Measurements from ENCODE around the gene LRRC36.

LRRC36 gene

DNA sequence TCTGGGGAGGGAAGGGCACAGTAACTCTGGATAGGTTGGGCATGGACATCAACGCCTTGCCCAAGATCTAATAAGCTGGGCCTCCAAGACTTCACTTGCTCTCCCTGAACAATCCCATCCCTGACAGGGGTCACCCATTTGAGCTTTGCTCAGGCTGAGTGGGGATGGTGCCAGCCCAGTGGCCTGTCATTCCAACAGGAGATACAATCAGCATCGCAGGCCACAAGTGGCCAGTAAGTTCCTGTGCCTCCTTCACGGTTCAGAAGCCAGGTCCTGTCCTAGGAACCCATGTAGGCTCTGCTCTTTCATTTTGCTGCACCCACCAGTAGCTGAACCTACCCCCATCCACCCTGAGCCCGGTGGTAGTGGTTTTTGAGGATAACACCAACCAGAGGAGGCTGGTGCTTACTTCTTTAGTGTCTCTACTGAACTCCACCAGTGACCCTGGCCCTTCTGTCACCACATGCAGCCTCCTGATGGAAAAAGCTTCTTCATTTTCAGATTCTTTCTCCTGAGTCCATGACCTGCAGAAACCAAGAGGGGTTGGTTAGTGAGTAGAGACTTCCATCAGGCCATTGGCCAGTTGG is 32.4 kb upstream of the LRRC36 start:
- no peak for DNase-seq (ENCODE audit: low spot score)

DNA sequence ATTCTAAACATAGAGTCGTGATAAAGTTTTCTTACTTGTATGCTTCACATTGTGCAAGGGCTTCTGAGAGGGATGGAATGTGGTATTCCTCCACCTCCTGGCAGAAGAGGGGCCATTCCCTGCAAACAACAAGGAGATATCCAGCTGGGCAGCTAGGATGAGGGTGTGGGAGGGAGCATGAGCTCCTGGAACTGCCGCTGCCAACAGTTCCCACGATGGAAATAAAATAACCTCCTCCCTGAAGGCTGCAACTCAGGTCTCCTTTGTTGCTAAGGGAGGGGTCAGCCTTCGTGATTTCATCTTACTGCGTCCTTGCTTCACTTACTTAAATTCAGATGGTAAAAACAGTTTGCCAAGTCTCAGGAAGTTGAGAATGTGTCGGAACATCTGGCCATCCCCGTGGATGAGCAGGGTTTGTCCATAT is 31.7 kb upstream of the LRRC36 start:
- no peak for DNase-seq (ENCODE audit: low spot score)

DNA sequence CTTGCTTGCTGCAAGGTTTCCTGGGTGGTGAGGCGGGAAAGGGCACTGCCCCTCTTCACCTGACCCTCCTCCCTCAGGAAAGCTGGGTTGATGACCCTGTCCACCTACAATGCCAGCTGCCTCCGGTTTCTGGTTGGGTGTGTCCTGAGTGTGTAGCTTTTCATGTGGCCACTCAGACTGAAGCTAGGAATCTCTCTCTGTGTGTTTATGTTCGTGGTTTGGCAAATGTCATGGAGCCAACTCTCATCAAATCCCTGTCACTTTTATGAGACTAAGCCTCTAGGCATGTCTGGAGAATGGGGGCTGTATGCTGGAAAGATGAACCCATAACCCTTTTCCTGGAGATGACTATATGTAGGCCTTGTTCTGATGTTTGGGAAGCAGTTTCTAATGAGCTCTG is 30.2 kb upstream of the LRRC36 start:
- no peak for DNase-seq (ENCODE audit: low spot score)

DNA sequence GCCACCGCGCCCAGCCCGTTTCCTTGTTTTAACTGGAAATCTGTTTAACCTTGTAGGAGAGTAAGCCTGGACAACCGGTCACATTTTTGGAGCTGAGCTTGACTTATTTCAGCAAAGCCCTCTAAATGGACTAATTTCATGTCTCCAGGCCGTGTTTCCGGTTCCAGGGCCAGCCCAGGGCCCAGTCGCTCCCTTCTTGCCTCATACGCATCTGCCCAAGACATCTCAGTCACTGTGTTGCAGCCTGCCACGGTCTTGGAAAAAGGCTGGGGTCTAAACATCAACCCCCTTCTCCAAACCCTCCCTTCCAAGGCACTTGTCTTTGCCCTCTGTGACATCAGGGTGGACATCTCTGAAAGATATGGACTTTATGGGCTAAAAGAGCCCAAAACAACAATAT is 28.3 kb upstream of the LRRC36 start:
- no peak for DNase-seq (ENCODE audit: low spot score)

DNA sequence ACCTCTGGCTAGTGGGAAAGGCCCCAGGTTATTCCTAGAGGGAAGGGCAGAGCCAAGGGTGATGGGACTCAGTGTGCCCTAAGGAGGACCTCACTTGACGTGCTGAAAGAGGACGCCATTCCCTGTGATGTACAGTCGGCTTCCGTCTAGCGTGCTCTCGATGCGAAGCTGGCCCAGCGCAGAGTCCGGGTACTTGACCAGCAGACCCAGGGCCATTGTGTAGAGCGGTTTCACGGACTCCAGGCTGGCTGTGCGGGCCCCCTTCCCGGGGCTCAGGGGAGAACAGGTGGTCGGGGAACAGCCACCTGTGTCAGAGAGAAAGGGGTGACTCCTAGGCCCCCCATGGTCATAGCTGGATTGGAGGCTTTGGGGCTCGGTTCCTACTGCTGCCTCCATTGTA is 27.3 kb upstream of the LRRC36 start:
- DNase-seq (ENCODE audit: low spot score): no peak

DNA sequence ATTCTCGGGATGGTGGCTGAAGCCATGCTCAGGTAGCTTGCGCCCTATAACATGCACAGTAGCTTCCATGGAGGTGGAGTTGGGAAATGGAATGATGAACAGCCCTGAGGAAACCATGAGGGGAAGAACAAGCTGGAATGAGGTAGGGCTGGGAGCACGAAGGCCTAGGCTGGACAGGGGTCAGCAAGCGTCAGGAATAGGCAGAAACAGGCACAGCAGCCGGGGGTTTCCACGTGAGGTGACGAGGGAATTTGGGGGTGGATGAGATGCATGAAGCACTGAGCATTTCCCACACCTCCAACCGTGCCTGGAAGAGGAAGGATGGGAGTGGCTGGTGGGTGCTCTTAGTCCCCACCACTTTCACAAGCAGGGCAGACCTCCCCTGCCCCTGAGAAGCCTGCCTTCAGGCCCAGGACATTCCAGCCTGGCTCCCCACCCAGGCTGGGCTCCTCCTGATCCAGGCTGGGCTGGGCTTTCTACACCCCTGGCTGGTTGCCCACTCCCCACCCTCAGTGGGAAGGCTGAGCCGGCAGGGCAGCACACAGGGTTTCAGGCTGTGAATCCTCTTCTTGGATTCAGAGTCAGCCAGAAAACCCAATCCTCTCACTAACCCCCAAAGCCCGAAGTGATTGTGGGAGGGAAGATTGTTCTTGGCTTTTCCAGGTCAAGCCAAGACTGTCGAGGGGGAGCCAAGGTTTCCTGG is 25.4 kb upstream of the LRRC36 start:
- no peak for DNase-seq (ENCODE audit: low spot score)

DNA sequence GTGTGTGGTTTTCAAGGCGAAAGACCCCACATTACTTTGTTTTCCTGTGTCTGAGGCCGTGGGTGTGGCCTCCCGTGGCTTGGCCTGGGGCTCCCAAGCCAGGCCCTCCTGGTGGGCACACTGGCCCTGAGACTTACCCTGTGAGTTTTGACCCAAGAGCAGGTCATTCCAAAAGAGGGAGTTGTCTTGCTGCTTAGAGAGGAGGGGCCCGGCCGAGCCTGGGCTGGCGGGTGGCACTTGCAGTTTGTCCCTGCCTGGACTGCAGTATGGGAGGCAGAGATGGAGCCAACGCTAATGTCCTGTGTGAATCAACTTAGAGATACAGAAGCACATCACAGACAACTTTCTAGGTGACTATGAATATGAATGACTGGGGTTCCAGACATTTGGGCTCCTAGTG is 24.5 kb upstream of the LRRC36 start:
- no peak for DNase-seq (ENCODE audit: low spot score)

DNA sequence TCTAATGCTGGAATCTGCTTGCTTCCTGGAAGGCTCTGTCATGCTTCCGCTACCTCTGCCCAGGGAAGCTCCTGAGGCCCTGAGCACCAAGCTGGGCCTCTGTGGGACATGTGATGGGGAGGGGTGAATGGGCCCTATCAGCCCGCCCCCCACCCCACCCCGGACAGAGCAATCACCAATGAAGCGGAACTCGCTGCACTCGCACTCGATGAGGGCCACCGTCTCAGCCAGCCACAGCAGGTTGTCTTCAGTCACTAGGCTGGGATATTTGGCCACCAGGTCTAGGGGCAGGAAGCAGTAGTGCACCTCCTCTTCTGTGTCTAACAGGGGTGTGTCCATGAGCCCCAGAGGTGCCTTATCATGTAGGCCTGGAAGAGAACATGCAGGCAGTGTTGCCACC is 23.6 kb upstream of the LRRC36 start:
- no peak for DNase-seq (ENCODE audit: low spot score)

DNA sequence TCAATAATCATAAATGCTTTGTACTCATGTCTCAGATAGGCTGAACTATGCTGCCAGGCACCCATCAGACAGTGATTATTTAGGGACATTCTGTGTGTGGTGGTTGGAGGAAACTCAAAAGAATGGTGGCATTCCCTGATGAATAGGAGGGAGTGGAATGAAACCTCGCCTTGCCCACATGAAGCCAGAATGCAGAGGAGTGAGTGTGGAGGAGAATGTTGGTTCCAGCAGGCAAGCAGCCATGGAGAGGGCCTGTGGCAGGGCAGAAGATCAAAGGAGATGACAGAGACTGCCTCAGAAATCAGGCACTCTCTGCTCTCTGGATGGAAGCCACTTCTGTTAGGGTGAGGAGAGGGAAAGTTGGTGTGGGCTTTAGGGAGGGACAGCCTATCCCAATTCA is 22.6 kb upstream of the LRRC36 start:
- no peak for DNase-seq (ENCODE audit: low spot score)

DNA sequence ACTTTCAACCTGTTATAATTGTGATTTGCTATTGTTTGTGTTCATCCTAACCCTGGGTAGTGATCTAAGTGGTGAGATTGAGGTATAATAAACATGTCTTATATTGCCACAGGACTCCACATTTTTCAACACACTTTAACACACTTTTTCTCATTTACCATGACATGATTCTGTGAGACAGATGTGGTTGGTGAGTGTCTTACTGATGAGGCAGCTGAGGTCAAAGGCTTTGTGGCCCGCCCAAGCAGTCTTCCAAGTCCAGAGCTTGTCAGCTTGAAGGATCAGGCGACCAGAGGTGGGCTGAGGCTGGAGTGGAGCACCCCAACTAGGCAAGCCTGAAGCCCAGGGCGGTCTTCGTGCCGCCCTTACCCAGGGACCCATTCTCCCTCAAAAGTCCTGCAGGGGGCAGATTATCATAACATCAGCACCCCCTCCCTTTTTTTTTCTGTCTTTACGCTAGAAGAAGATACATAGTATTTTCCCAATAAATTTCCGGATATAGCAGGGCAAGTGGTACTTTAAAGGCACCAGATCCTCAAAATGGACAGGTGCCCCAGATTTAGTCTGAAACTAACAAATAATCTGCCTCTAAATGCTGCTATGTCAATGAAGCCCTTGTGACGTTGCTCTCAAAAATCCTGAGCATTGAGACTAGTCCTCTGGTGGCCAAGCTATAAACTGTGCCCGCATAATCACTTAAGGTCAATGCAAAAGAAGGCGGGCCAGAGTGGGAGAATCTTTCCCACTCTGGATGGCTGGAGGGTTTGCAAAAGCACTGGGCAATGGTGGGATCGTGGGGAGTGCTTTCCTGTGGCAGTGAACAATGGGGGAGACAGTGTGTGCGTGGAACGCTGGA is 21.2 kb upstream of the LRRC36 start:
- no peak for DNase-seq (ENCODE audit: low spot score)

DNA sequence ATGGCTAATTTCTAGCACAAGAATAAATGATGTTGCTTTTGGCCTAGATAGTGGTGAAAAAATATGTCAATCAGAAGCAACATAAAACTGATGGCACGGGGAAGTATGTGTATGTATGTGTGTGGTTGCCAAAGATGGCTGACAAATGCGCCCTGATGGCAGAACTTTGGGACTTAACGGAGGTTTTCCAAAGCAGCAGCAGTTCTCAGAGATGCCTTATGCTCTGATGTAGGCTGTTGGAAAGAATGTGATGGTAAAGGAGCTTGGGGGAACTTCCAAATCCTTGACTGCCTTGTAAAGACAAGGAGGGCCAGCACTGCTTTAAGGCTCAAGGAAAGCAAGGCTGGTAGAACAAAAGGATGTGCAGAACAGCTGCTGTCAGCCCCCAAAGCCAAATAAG is 16.1 kb upstream of the LRRC36 start:
- no peak for DNase-seq (ENCODE audit: low spot score)

DNA sequence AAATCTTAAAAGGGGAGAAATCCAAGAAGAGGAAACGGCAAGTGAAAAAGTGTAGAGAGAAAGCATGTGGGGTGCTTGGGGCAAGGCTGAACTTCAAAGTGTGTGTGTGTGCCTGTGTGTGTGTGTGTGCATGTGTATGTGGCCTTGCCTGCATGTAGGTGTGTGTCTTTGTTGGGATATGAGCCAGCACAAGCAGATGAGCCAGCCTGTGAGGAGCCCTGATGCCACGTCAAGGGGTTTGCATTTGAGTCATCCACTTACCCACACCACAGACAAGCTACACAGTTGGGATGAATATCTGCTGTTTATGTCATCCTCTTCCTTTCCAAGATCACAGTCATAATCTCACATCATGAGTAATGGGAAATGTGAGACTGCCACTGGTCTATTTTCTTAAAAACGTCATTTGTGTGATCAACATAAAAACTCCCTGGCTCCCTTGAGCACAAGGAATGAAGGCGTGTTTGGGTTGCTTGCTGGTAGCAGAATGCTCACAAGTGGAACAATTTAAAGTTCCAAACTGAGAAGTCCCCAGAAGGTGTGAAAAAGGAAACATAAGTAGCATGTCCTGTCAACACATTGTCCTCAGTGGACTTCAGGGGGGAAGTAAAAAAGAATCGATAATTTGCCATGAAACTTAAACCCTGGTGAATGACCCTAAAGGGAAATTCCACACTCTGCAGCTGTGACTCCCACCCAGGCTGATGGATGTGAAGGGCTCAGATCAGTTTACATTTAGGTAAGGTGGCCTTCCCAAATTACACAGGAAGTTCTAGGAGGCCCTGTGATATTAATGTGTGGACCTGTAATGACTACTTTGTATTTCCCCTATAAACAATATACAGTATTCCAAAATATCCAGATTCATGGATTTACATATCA is 14.8 kb upstream of the LRRC36 start:
- DNase-seq (ENCODE audit: low spot score): no peak

DNA sequence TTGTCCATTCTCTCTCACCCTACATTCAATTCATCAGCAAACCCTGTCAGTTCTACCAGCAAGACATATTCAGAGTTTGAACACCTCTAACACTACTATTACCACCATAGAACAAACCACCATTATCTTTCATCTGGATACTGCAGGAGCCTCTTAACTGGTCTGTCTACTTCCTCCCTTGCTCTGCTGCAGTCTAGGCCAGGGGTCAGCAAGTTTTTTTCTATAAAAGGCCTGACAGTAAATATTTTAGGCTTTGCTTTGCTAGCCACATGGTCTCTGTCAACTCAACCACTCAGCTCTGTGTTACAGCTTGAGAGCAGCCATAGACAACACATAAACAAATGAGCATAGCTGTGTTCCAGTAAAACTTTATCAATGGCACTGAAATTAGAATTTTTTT is 13.9 kb upstream of the LRRC36 start:
- no peak for DNase-seq (ENCODE audit: low spot score)

DNA sequence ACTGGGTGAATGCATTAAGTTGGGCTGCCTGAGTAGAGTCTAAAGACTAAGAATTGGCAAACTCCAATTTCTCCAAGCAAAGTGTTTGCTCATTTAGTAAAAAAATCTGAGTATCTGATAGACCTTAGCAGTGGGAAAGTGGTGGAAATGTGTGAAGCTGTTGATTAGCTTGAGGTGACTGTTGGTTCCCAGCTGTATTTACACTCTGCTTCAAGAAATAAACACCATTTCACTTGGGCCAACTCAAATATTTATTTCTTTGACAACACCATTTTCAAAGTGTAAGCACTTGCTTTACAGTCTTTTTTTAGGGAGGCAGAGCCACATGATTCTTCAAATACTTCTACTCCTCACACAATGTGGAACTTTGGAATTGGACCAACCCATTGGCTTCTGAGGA is 8.8 kb upstream of the LRRC36 start:
- DNase-seq (ENCODE audit: low spot score): no peak

DNA sequence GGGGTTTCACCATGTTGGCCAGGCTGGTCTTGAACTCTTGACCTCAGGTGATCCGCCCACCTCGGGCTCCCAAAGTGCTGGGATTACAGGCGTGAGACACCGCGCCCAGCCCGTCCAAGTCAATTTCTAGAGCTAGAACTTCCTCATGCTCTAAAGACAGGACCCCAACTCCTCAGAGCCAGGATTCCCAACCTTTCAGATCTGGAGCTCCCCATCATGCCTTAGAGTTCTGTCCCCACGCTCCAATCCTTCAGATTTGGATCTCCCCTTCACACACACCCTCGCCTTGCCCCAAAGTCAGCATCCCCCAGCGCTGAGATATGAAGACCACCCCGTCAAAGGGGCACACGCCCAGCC is 522 bp upstream of the LRRC36 start:
- DNase-seq (ENCODE audit: low spot score): no peak

DNA sequence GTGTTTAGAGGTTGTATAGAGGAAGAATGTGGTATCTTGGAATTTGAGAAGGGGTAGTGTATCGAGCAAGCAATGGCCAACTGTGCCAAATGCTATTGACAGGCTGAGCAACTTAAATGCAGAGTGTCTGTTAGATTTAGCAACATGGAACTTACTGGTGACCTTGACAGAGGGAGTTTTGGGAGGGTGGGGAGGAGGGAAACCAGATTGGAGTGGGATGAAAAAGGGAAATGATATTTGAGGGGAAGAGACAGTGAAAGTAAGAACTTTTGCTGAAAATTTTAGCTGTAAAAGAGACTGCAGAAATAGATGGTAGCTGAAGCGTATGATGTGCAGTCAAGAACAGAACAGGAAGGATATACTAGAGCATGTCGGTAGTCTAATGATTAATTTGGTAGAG is 1.1 kb downstream of the LRRC36 start:
- no peak for DNase-seq (ENCODE audit: low spot score)

DNA sequence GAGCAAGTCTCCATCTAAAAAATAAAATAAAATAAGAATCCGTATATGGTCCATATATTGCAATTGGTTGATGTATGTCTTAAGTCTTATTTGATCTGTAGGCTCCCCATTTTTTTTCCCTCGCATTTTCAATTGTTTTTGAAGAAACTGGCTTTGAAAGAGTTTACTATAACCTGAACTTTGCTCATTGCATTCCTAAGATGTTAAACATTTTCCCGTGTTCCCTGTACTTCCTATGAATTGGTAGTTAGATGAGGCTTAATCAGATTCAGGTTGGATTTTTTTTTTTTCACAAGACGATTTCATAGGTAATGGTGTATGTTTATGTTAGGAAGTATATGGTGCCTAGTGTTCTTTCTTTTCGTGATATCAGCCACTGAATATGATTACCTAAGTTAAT is 3.3 kb downstream of the LRRC36 start:
- no peak for DNase-seq (ENCODE audit: low spot score)

DNA sequence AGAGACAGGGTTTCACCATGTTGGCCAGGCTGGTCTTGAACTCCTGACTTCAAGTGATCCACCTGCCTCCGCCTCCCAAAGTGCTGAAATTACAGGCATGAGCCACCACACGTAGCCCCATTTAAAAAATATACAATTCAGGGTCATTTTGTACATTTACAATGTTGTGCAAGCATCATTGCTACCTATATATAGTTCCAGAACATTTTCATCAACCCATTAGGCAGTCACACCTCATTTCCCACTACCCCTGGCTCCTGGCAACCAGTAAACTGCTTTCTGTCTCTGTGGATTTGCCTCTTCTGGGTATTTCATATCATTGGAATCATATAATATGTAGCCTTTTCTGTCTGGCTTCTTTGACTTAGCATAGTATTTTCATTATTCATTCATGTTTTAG is 6.7 kb downstream of the LRRC36 start:
- DNase-seq (ENCODE audit: low spot score): no peak

DNA sequence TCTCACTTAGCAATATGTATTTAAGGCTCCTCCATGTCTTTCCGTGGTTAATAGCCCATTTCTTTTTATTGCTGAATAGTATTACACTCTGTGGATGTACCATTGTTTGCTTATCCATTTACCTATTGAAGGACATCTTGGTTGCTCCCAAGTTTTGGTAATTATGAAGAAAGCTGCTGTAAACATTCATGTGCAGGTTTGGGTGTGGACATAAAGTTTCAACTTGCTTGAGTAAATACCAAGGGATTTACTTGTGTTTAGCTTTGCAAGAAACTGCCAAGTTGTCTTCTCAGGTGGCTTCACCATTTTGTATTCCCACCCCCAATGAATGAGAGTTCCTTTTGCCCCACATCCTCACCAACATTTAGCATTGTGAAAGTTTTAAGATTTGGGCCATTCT is 9.5 kb downstream of the LRRC36 start:
- DNase-seq (ENCODE audit: low spot score): no peak

DNA sequence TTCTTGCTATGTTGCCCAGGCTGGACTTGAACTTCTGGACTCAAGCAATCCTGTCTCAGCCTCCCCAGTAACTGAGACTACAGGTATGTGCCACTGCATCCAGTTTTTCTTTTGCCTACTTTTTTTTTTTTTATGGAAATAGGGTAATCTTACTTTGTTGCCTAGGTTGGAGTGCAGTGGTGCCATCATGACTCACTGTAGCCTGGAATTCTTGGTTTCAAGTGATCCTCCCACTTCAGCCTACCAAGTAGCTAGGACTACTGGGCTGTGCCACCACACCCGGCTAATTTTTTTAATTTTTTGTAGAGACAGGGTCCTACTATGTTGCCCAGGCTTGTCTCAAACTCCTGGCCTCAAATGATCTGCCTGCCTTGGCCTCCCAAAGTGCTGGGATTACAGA is 10.0 kb downstream of the LRRC36 start:
- DNase-seq (ENCODE audit: low spot score): no peak

DNA sequence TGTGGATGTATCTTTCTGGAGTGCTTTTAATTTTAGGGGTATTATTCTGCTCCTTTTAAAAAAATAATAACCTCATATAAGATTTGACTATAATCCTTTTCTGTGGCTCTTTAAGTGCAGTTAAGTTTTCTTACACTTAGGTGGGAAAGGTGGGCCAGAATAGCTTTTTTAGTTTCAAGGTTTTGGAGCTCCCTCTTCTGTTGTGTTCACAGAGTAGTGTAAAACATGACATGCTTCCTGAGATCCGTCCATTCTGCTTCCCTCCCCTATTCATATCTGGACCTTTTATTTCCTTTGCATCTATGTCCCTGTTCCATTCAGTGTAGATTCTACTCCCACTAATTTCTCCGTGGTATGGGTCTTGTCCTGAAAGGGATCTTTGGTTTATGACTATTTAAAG is 12.8 kb downstream of the LRRC36 start:
- DNase-seq (ENCODE audit: low spot score): no peak

DNA sequence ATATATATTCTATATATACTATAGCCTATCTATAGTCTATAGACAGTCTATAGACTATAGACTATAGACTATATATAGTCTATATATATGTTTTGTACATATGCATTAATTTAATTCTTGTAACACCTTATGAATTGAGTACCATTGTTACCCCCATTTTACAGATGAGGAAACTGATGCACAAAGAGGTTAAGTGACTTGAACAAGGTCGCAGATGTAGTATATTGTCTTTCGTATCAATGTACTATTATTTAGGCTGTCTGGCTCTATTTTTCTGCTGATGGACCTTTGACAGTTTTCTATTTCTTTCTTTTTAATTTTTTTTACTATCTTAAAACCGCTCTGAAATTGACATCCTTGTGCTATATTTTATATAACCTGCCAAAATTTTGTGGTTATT is 14.6 kb downstream of the LRRC36 start:
- DNase-seq (ENCODE audit: low spot score): no peak

Measured in putamen (tissue), 1 donor.